Thyroid gland (tissue), 4 donors: ENCODE measurements around the gene SATB2. TPM values are rescaled to one million over a fixed set of nuclear protein-coding genes. Genes with fewer than 3 reads are reported as not detected.

Experiments
- DNase-seq, 2 donors: peaks; one replicate each; pipeline ENCODE4 v3.0.0-alpha.2; 2019
- H3K27ac ChIP-seq, 3 donors: fragments of 200-600 bp; sonication (generic); 1 replicate in 2 of 3; 2 replicates in 1 of 3; pipeline ENCODE4 v1.5.1; 2016 to 2019; ENCODE audit warnings: mild to moderate bottlenecking in 1 of 3, moderate library complexity in 1 of 3
- H3K27me3 ChIP-seq: fragments of 200-600 bp; sonication (generic); one replicate; pipeline ENCODE4 v1.5.1; 2019
- H3K36me3 ChIP-seq, 2 donors: fragments of 200-600 bp; sonication (generic); one replicate each; pipeline ENCODE4 v1.5.1; 2016 to 2019
- H3K4me1 ChIP-seq, 2 donors: fragments of 200-600 bp; sonication (generic); one replicate each; pipeline ENCODE4 v1.5.1; 2017 to 2019
- H3K4me3 ChIP-seq, 3 donors: fragments of 200-600 bp; sonication (generic); replicated peaks in 1 of 3; 1 replicate in 2 of 3; 2 replicates in 1 of 3; pipeline ENCODE4 v1.5.1; 2016; ENCODE audit warnings: mild to moderate bottlenecking in 1 of 3
- H3K9me3 ChIP-seq: fragments of 200-600 bp; sonication (generic); one replicate; pipeline ENCODE4 v1.5.1; 2017
- POLR2A ChIP-seq, 2 donors: fragments of 450-650 bp; IDR thresholded peaks; one replicate each; pipeline ENCODE4 v1.6.1; 2017; ENCODE audit warnings: antibody characterized with exemption in 2 of 2, mild to moderate bottlenecking in 2 of 2, moderate library complexity in 1 of 2
- WGBS, 2 donors: methylation state at CpG; one replicate each; pipeline ENCODE4 v1.1.5; 2017; 5-methylcytosine and 5-hydroxymethylcytosine counted together
- intact Hi-C: fragments of 100-400 bp; cut with DNase I; formaldehyde crosslinking; loops from one replicate; pipeline ENCODE4 v1.15.1; 2023
- total RNA-seq, 4 donors: library from RNA; depleted of rRNA; stranded (reverse); fragments of >200 nt; gene quantifications; one replicate each; pipeline ENCODE4 v1.2.3, GENCODE V29; 2016
- TF ChIP-seq, protein P1 (sequence below), 6 experiments: fragments of 200-600 bp in 3 of 6; fragments of 450-650 bp in 3 of 6; sonication (generic) in 3 of 6; IDR thresholded peaks; one replicate each; pipeline ENCODE4 v1.5.1; 2016 to 2019; ENCODE audit warnings: antibody characterized with exemption in 6 of 6, mild to moderate bottlenecking in 2 of 6, inconsistent platforms in 1 of 6, moderate library complexity in 1 of 6

Gene SATB2
- total RNA-seq, 4 donors from 2014 or later = 1.9 to 2.9 (median 1.9) TPM

DNA sequence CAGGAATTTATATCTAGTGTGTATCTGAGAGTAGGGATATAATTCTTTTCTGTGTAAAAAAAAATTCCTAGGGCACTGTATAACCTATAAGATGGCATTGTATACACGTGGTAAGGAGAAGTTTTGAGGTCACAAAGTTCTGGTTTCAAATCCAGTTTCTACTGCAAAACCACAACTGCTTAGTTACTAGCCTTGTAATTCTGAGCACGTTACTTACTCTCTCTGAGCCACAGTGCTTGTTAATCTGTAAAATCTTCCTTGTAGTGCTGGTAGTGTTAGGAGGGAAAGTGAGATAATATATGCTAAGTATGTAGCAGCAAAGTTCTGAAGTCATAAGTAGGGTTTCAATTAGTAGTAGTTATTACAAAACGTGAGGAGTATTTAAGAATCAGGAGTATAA is 175.4 kb downstream of the SATB2 start:
- no peaks in the 10 kb centered on the region for H3K27me3 ChIP-seq
- H3K4me3 ChIP-seq = no peak overlapping the region
- 78 to 82% methylated on average over 3 of the region's 3 CpGs for WGBS, 2 donors
- H3K27ac ChIP-seq = no peak overlapping the region
- intact Hi-C loops = no loop called here
- no peaks in the 10 kb centered on the region for H3K36me3 ChIP-seq
- TF ChIP-seq, protein P1, sequence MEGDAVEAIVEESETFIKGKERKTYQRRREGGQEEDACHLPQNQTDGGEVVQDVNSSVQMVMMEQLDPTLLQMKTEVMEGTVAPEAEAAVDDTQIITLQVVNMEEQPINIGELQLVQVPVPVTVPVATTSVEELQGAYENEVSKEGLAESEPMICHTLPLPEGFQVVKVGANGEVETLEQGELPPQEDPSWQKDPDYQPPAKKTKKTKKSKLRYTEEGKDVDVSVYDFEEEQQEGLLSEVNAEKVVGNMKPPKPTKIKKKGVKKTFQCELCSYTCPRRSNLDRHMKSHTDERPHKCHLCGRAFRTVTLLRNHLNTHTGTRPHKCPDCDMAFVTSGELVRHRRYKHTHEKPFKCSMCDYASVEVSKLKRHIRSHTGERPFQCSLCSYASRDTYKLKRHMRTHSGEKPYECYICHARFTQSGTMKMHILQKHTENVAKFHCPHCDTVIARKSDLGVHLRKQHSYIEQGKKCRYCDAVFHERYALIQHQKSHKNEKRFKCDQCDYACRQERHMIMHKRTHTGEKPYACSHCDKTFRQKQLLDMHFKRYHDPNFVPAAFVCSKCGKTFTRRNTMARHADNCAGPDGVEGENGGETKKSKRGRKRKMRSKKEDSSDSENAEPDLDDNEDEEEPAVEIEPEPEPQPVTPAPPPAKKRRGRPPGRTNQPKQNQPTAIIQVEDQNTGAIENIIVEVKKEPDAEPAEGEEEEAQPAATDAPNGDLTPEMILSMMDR (IDR thresholded peaks at IDR 0.05) = no peak
- no peak for TF ChIP-seq POLR2A (IDR thresholded peaks at IDR 0.05)
- DNase-seq = no peak
- no peaks in the 10 kb centered on the region for H3K9me3 ChIP-seq
- no peaks in the 10 kb centered on the region for H3K4me1 ChIP-seq

- no peaks in the 10 kb centered on the region for H3K36me3 ChIP-seq
- no peak for TF ChIP-seq POLR2A (IDR thresholded peaks at IDR 0.05)
- TF ChIP-seq, protein P1 (IDR thresholded peaks at IDR 0.05) = no peak
- DNase-seq = no peak
- no peaks in the 10 kb centered on the region for H3K9me3 ChIP-seq
- intact Hi-C loops = no loop called here
- H3K27me3 ChIP-seq = no peaks in the 10 kb centered on the region
- H3K27ac ChIP-seq = no peak overlapping the region
- no peaks in the 10 kb centered on the region for H3K4me1 ChIP-seq
- no peak overlapping the region for H3K4me3 ChIP-seq
Observed at GRCh38 chr2:199279146-199279545, 178.6 kb downstream of the SATB2 start.

- no peaks in the 10 kb centered on the region for H3K9me3 ChIP-seq
- no peak for DNase-seq
- WGBS, 2 donors = 78 to 79% methylated on average over 5 of the region's 5 CpGs
- TF ChIP-seq, protein P1 (IDR thresholded peaks at IDR 0.05) = no peak
- H3K27me3 ChIP-seq = no peaks in the 10 kb centered on the region
- no peak overlapping the region for H3K4me3 ChIP-seq
- intact Hi-C loops = no loop called here
- H3K36me3 ChIP-seq = no peaks in the 10 kb centered on the region
- no peak overlapping the region for H3K27ac ChIP-seq
- no peaks in the 10 kb centered on the region for H3K4me1 ChIP-seq
Observed at GRCh38 chr2:199278099-199278498, 179.6 kb downstream of the SATB2 start.

- no peak for TF ChIP-seq POLR2A (IDR thresholded peaks at IDR 0.05)
- TF ChIP-seq, protein P1 (IDR thresholded peaks at IDR 0.05) = no peak
- WGBS, 2 donors = 53 to 70% methylated on average over 1 of the region's 1 CpG
- no peaks in the 10 kb centered on the region for H3K36me3 ChIP-seq
- H3K27me3 ChIP-seq = no peaks in the 10 kb centered on the region
- no peaks in the 10 kb centered on the region for H3K4me1 ChIP-seq
- DNase-seq = no peak
- H3K4me3 ChIP-seq = no peak overlapping the region
- H3K9me3 ChIP-seq = no peaks in the 10 kb centered on the region
- intact Hi-C loops = no loop called here
- H3K27ac ChIP-seq = no peak overlapping the region
Observed at GRCh38 chr2:199273042-199273511, 184.7 kb downstream of the SATB2 start.

DNA sequence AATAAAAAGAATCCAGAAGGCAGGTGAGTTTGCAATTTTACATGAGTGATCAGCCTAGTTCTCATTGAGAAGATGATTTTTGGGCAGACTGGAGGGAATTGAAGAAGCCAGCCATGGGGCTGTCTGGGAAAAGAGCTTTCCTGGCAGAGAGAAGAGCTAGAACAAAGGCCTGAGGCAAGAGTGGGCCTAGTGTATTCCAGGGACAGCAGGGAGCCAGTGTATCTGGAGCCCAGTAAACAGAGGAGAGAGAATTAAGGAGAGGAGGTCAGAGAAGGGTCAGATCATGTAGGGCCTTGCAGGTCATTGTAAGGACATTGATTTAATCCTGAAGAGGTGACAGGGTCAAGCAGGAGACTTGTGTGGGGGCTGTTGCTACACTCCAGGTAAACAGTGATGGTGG is 195.8 kb downstream of the SATB2 start:
- Histone ChIP-seq H3K27ac (no peak overlapping the region), H3K36me3 (no peaks in the 10 kb centered on the region), H3K4me3 (no peak overlapping the region), H3K27me3 (no peaks in the 10 kb centered on the region), H3K9me3 (no peaks in the 10 kb centered on the region), H3K4me1 (no peaks in the 10 kb centered on the region)
- no peak for TF ChIP-seq POLR2A (IDR thresholded peaks at IDR 0.05)
- TF ChIP-seq, protein P1 (IDR thresholded peaks at IDR 0.05) = no peak
- no peak for DNase-seq
- intact Hi-C loops = no loop called here
